ENCODE measurements around the gene DCAF4. TPM values are rescaled to one million over a fixed set of nuclear protein-coding genes. Genes with fewer than 3 reads are reported as not detected.

Gene DCAF4
- total RNA-seq, 2 donors from 2014 or later, result 8.3 to 11.3 TPM

DNA sequence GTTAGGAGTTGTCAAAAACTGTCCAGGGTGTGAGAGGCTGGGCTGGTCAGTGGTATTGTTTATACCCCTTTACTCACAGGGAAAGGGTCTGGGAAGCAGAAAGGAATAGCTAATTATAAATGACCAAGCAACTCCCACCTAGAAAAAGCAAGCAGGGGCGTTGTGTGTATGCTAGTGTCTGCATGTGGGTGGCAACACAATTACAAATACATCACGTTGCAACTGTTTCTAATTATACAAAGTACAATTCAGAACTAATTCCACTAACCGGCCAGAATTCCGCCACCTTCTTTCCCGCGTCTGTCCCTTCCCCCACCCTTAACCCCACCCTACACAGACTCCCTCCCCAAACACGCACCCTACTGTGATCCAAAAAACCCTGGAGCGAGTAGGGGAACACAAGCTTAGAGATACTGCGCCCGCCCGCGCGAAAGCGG lies 34.6 kb upstream of the DCAF4 start:
- no peak for DNase-seq
- Histone ChIP-seq H3K27me3 (no peaks in the 10 kb centered on the region), H3K4me3 (peak overlapping the region; percentile 72), H3K9me3 (no peaks in the 10 kb centered on the region), H3K36me3 (no peaks in the 10 kb centered on the region), H3K27ac (no peak overlapping the region), H3K4me1 (peaks cover 7% of the 10 kb centered on the region), H3K9ac (ENCODE audit: low read depth in 2 of 2, low read length in 2 of 2) (no peak overlapping the region)
- intact Hi-C loops (cut with DNase I), result no loop called here
- TF ChIP-seq CTCF (IDR thresholded peaks at IDR 0.05), result no peak

- H3K4me1 ChIP-seq, result peaks cover 7% of the 10 kb centered on the region
- TF ChIP-seq CTCF (IDR thresholded peaks at IDR 0.05), result no peak
- peak; percentile 44 for DNase-seq
- no peaks in the 10 kb centered on the region for H3K27me3 ChIP-seq
- peak overlapping the region; percentile 72 for H3K4me3 ChIP-seq
- H3K27ac ChIP-seq, result no peak overlapping the region
- H3K9ac ChIP-seq (ENCODE audit: low read depth in 2 of 2, low read length in 2 of 2), result peak overlapping the region; percentile 57 to 65
- intact Hi-C loops (cut with DNase I), result no loop called here
- no peaks in the 10 kb centered on the region for H3K9me3 ChIP-seq
- no peaks in the 10 kb centered on the region for H3K36me3 ChIP-seq
Observed at GRCh38 chr14:72892103-72892878, 34.0 kb upstream of the DCAF4 start.

GRCh38 chr14:72892879-72893635 lies 33.2 kb upstream of the DCAF4 start:
- H3K9me3 ChIP-seq, result no peaks in the 10 kb centered on the region
- intact Hi-C loops (cut with DNase I), result no loop called here
- DNase-seq, result peak; percentile 56
- peaks cover 7% of the 10 kb centered on the region for H3K4me1 ChIP-seq
- H3K27ac ChIP-seq, result no peak overlapping the region
- H3K27me3 ChIP-seq, result no peaks in the 10 kb centered on the region
- H3K4me3 ChIP-seq, result peak overlapping the region; percentile 72
- H3K9ac ChIP-seq (ENCODE audit: low read depth in 2 of 2, low read length in 2 of 2), result peak overlapping the region; percentile 57 to 65
- H3K36me3 ChIP-seq, result no peaks in the 10 kb centered on the region
- no peak for TF ChIP-seq CTCF (IDR thresholded peaks at IDR 0.05)

- H3K27me3 ChIP-seq, result no peaks in the 10 kb centered on the region
- H3K9ac ChIP-seq (ENCODE audit: low read depth in 2 of 2, low read length in 2 of 2), result peak within 1 kb of the TSS; percentile 57 to 79
- no peaks in the 10 kb centered on the region for H3K9me3 ChIP-seq
- intact Hi-C loops (cut with DNase I), result no loop called here
- no peak within 1 kb of the TSS for H3K27ac ChIP-seq
- H3K4me1 ChIP-seq, result peaks cover 7% of the 10 kb centered on the region
- no peak for TF ChIP-seq CTCF (IDR thresholded peaks at IDR 0.05)
- no peaks in the 10 kb centered on the region for H3K36me3 ChIP-seq
- H3K4me3 ChIP-seq, result peak within 1 kb of the TSS; percentile 72
- peak; percentile 98 for DNase-seq
Observed at GRCh38 chr14:72893636-72894322, 32.5 kb upstream of the DCAF4 start, which contains the start of gene DPF3. DPF3 (minus strand) TSS chr14:72894101; CDS start chr14:72894088, 13 bp downstream.

DNA sequence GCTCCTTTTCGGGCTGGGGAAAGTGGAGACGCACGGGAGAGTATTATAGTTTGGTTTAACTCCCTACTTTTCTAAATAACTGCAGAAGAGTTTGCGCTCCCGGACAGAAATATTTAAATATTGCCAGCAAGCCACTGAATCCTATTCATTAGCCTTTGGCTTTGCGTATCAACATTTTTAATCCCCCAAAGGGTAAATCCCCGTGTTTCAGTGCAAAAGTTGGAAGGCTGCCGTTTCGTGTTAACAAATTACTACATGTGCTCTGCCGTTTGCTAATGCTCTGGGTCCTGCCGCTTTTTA lies 32.0 kb upstream of the DCAF4 start:
- Histone ChIP-seq H3K4me3 (peak overlapping the region; percentile 72), H3K36me3 (no peaks in the 10 kb centered on the region), H3K4me1 (peaks cover 7% of the 10 kb centered on the region), H3K9ac (ENCODE audit: low read depth in 2 of 2, low read length in 2 of 2) (peak overlapping the region; percentile 40 to 79), H3K27ac (no peak overlapping the region), H3K27me3 (no peaks in the 10 kb centered on the region), H3K9me3 (no peaks in the 10 kb centered on the region)
- no peak for DNase-seq
- intact Hi-C loops (cut with DNase I), result no loop called here
- no peak for TF ChIP-seq CTCF (IDR thresholded peaks at IDR 0.05)

Measured in colonic mucosa (tissue), 4 donors.